Activated T-cell treated with anti-CD3 and anti-CD28 coated beads, Interleukin-2, amount 50 U/mL, for 72 hours (primary cell): ENCODE results near the gene PLCL2. TPM values are rescaled to one million over a fixed set of nuclear protein-coding genes. Genes with fewer than 3 reads are reported as not detected.

ENCODE experiments used
- ATAC-seq, 2 donors: fragments of 150-1000 bp; cut with Tn5 transposase; replicated peaks in 1 of 2; 2 replicates each; pipeline ENCODE4 v1.10.0; 2021; ENCODE audit warnings: moderate library complexity in 2 of 2, mild to moderate bottlenecking in 1 of 2
- DNase-seq, 2 donors: peaks; one replicate each; pipeline ENCODE4 v3.0.0; 2021 to 2022; ENCODE audit warnings: mixed read lengths in 1 of 2
- H3K27ac Mint-ChIP-seq: one replicate; pipeline ENCODE4 v1.8.0; 2022; ENCODE audit warnings: mild to moderate bottlenecking, moderate library complexity, mixed read lengths
- H3K27me3 Mint-ChIP-seq: one replicate; pipeline ENCODE4 v1.8.0; 2022; ENCODE audit warnings: low read depth, mixed read lengths
- H3K36me3 Mint-ChIP-seq, 2 donors: one replicate each; pipeline ENCODE4 v1.8.0; 2022; ENCODE audit warnings: mixed read lengths in 2 of 2, mild to moderate bottlenecking in 1 of 2; ENCODE audit not compliant: insufficient read depth in 2 of 2
- H3K4me1 Mint-ChIP-seq: one replicate; pipeline ENCODE4 v1.8.0; 2022; ENCODE audit warnings: low read depth, mixed read lengths
- H3K4me3 Mint-ChIP-seq, 2 donors: one replicate each; pipeline ENCODE4 v1.8.0; 2022; ENCODE audit warnings: mild to moderate bottlenecking in 2 of 2, mixed read lengths in 2 of 2, moderate library complexity in 2 of 2
- H3K9me3 Mint-ChIP-seq, 2 donors: one replicate each; pipeline ENCODE4 v1.8.0; 2022; ENCODE audit warnings: mixed read lengths in 2 of 2
- total RNA-seq, 2 donors: library from RNA; stranded (reverse); gene quantifications; one replicate each; pipeline ENCODE4 v1.2.3, GENCODE V29; 2022

PLCL2 gene
- total RNA-seq, 2 donors from 2014 or later, result 22.9 to 24.7 TPM

- no peak for DNase-seq
- Mint-ChIP-seq H3K4me3 (no peak overlapping the region), H3K27ac (no peak overlapping the region), H3K9me3 (peaks cover 0 to 3% of the 10 kb centered on the region in 2 donors), H3K36me3 (peaks cover 1 to 8% of the 10 kb centered on the region in 2 donors), H3K27me3 (no peaks in the 10 kb centered on the region), H3K4me1 (no peaks in the 10 kb centered on the region)
- no peak for ATAC-seq
These were observed 178.0 kb downstream of the PLCL2 start for GRCh38 chr3:17062736-17063135.

DNA sequence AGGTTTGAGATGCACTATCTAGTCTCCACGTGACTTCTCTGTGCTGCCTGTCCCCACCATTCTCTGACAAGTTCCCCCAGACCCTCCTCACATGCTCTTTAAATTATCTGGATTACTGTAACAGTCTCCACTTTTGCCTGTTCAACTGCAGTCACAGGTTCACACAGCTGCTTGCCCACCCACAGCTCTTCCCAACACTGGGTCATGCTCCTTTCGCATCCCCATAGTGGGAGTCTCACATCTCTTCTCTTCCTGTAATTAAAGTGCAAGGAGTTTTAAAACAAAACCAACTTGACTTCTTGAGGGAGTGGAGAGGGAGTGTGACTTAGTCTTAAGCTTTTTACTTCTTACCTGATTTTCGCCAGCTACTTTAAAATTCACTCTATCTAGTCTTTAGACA, 178.8 kb downstream of the PLCL2 start:
- no peak for DNase-seq
- no peak for ATAC-seq
- H3K4me3 Mint-ChIP-seq, result no peak overlapping the region
- H3K9me3 Mint-ChIP-seq, result peaks cover 0 to 3% of the 10 kb centered on the region in 2 donors
- no peaks in the 10 kb centered on the region for H3K4me1 Mint-ChIP-seq
- H3K27me3 Mint-ChIP-seq, result no peaks in the 10 kb centered on the region
- peak overlapping the region; percentile 64 for H3K27ac Mint-ChIP-seq
- peaks cover 1 to 8% of the 10 kb centered on the region in 2 donors for H3K36me3 Mint-ChIP-seq

- H3K4me3 Mint-ChIP-seq, result no peak overlapping the region
- no peaks in the 10 kb centered on the region for H3K27me3 Mint-ChIP-seq
- peaks cover 2% of the 10 kb centered on the region for H3K4me1 Mint-ChIP-seq
- H3K27ac Mint-ChIP-seq, result no peak overlapping the region
- peaks cover 0 to 3% of the 10 kb centered on the region in 2 donors for H3K9me3 Mint-ChIP-seq
- ATAC-seq (no peak), DNase-seq (no peak)
- H3K36me3 Mint-ChIP-seq, result peaks cover 1 to 19% of the 10 kb centered on the region in 2 donors
These were observed 180.6 kb downstream of the PLCL2 start for GRCh38 chr3:17065315-17065714.

DNA sequence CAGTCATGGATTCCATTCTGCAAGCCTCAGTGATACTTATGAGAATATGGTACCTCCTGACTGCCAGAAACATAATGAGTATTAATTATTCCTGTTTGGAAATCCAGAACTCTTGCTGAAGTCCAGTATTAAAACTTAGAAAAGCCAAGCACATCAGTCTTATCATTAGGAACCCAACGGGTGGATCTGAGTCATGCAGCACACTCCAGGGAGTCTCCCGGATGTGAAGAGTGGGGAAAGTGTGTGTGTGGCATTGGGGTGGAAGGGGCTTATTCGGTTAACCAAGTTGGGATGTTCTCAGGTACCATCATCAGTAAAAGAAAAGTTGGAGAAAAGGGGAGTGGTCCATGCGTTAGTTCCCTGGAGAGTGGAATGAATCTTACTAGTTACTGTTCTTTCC, 181.1 kb downstream of the PLCL2 start:
- no peaks in the 10 kb centered on the region for H3K27me3 Mint-ChIP-seq
- no peak for DNase-seq
- H3K4me3 Mint-ChIP-seq, result no peak overlapping the region
- H3K36me3 Mint-ChIP-seq, result peaks cover 4 to 19% of the 10 kb centered on the region in 2 donors
- H3K9me3 Mint-ChIP-seq, result peaks cover 0 to 3% of the 10 kb centered on the region in 2 donors
- H3K4me1 Mint-ChIP-seq, result peaks cover 7% of the 10 kb centered on the region
- no peak for ATAC-seq
- no peak overlapping the region for H3K27ac Mint-ChIP-seq

- ATAC-seq (no peak), DNase-seq (no peak)
- Mint-ChIP-seq H3K9me3 (no peaks in the 10 kb centered on the region), H3K27ac (no peak overlapping the region), H3K4me3 (no peak overlapping the region), H3K36me3 (peaks cover 4 to 16% of the 10 kb centered on the region in 2 donors), H3K27me3 (no peaks in the 10 kb centered on the region), H3K4me1 (peaks cover 22% of the 10 kb centered on the region)
These were observed 185.0 kb downstream of the PLCL2 start for GRCh38 chr3:17069754-17070153.

DNA sequence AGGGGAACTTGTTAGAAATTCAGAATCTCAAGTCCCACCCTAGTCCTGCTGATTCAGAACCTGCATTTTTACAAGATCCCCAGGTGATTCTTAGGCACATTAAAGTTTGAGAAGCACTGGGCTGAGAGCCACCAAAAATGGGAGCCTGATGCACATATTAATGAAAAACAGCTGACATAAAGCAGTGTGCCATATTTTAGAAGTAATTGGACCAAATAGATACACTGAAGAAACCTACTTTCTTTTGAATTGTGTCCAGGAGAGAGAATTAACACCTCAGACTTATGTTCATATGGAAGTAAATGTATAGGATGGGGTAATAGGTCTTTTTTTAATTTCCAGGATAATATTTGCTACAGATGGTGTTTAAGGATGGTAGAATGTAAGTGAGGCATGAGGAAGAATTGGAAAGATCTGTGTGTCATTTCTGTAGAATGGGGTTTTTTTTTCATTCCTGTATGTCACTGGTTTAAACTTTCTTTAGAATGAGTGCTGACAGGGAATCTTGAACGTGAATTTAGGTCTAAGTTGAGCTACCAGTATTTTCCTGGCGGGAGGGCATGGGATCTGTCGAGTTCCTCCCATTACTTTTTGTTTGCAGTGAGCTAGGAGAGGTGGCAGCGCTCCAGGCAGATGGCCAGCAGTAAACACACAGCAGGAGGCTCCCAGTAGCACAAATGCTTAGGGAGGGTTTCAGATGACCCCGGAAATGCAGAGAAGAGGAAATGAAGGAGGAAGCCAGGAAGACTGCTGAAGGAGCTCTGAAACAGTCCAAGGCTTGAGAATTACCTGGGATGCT, 185.6 kb downstream of the PLCL2 start:
- no peak overlapping the region for H3K27ac Mint-ChIP-seq
- no peak overlapping the region for H3K4me3 Mint-ChIP-seq
- peaks cover 26% of the 10 kb centered on the region for H3K4me1 Mint-ChIP-seq
- H3K36me3 Mint-ChIP-seq, result peaks cover 4 to 16% of the 10 kb centered on the region in 2 donors
- DNase-seq (no peak), ATAC-seq (no peak)
- H3K9me3 Mint-ChIP-seq, result no peaks in the 10 kb centered on the region
- H3K27me3 Mint-ChIP-seq, result no peaks in the 10 kb centered on the region

- no peaks in the 10 kb centered on the region for H3K27me3 Mint-ChIP-seq
- no peak overlapping the region for H3K27ac Mint-ChIP-seq
- peak; percentile 62 to 69 for ATAC-seq
- peaks cover 8 to 21% of the 10 kb centered on the region in 2 donors for H3K36me3 Mint-ChIP-seq
- H3K4me1 Mint-ChIP-seq, result peaks cover 54% of the 10 kb centered on the region
- no peak overlapping the region for H3K4me3 Mint-ChIP-seq
- DNase-seq, result peak in 1 of 2 donors; percentile 11
- peaks cover 0 to 2% of the 10 kb centered on the region in 2 donors for H3K9me3 Mint-ChIP-seq
These were observed 189.8 kb downstream of the PLCL2 start for GRCh38 chr3:17074559-17074958.

- Mint-ChIP-seq H3K4me3 (no peak overlapping the region), H3K4me1 (peaks cover 51% of the 10 kb centered on the region), H3K27me3 (no peaks in the 10 kb centered on the region), H3K27ac (no peak overlapping the region), H3K36me3 (peaks cover 8 to 19% of the 10 kb centered on the region in 2 donors), H3K9me3 (peaks cover 0 to 2% of the 10 kb centered on the region in 2 donors)
- no peak for ATAC-seq
- DNase-seq, result no peak
These were observed 190.6 kb downstream of the PLCL2 start for GRCh38 chr3:17075358-17075757.

- H3K4me1 Mint-ChIP-seq, result peaks cover 47% of the 10 kb centered on the region
- no peak overlapping the region for H3K4me3 Mint-ChIP-seq
- peaks cover 6 to 18% of the 10 kb centered on the region in 2 donors for H3K36me3 Mint-ChIP-seq
- no peak overlapping the region for H3K27ac Mint-ChIP-seq
- ATAC-seq (no peak), DNase-seq (no peak)
- H3K9me3 Mint-ChIP-seq, result peaks cover 0 to 2% of the 10 kb centered on the region in 2 donors
- no peaks in the 10 kb centered on the region for H3K27me3 Mint-ChIP-seq
These were observed 191.2 kb downstream of the PLCL2 start for GRCh38 chr3:17075907-17076306.

- DNase-seq (no peak), ATAC-seq (peak; percentile 50 to 53)
- Mint-ChIP-seq H3K4me3 (peak overlapping the region in 1 of 2 donors; percentile 2), H3K4me1 (peaks cover 47% of the 10 kb centered on the region), H3K27me3 (no peaks in the 10 kb centered on the region), H3K27ac (no peak overlapping the region), H3K36me3 (peaks cover 6 to 20% of the 10 kb centered on the region in 2 donors), H3K9me3 (peaks cover 0 to 2% of the 10 kb centered on the region in 2 donors)
These were observed 192.3 kb downstream of the PLCL2 start for GRCh38 chr3:17076940-17077605.

GRCh38 chr3:17077606-17078005, 192.9 kb downstream of the PLCL2 start:
- H3K27me3 Mint-ChIP-seq, result no peaks in the 10 kb centered on the region
- no peak overlapping the region for H3K27ac Mint-ChIP-seq
- H3K4me3 Mint-ChIP-seq, result no peak overlapping the region
- H3K4me1 Mint-ChIP-seq, result peaks cover 47% of the 10 kb centered on the region
- ATAC-seq, result peak in 1 of 2 donors; percentile 25
- H3K36me3 Mint-ChIP-seq, result peaks cover 6 to 20% of the 10 kb centered on the region in 2 donors
- H3K9me3 Mint-ChIP-seq, result peaks cover 0 to 2% of the 10 kb centered on the region in 2 donors
- no peak for DNase-seq

DNA sequence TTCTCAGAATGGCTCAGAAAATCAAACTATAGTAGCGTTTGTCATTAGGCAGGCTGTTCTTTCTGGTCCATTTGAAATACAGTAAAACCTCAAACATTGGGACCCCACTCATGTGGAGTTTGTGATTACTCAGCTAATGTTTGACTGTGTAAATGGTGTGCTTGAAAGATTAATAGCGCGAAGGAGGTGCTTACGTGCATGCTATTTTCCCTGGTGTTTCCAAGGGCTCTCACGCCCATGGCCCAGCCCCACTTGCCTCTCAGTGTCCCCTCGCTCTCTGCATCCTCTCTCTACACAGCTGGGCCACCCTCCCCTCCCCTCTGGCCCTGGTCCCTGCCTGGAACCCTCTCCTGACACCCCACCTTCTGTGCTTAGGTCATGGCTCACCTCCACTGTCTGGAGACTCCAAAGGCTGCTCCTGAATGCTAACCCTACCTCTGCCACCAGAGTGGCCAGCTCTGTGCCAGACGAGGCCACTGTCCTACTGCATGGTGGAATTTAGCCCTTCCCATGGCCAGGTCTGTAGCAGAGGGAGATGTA, 194.2 kb downstream of the PLCL2 start:
- no peaks in the 10 kb centered on the region for H3K27me3 Mint-ChIP-seq

GRCh38 chr3:17079933-17080332, 195.2 kb downstream of the PLCL2 start:
- ATAC-seq (no peak), DNase-seq (no peak)
- Mint-ChIP-seq H3K36me3 (peaks cover 13 to 32% of the 10 kb centered on the region in 2 donors), H3K4me3 (no peak overlapping the region), H3K4me1 (peaks cover 31% of the 10 kb centered on the region), H3K27me3 (no peaks in the 10 kb centered on the region), H3K27ac (no peak overlapping the region), H3K9me3 (peaks cover 7 to 10% of the 10 kb centered on the region in 2 donors)

More for the DNA sequence above, 194.2 kb downstream of the PLCL2 start:
- DNase-seq (no peak), ATAC-seq (no peak)
- Mint-ChIP-seq H3K4me3 (no peak overlapping the region), H3K36me3 (peaks cover 11 to 27% of the 10 kb centered on the region in 2 donors), H3K9me3 (peaks cover 7 to 10% of the 10 kb centered on the region in 2 donors), H3K4me1 (peaks cover 40% of the 10 kb centered on the region), H3K27ac (no peak overlapping the region)
